GM11168 (cell line): Measurements from ENCODE around the gene NUAK2.

Source experiments
- in situ Hi-C: fragments of 300-500 bp; cut with MboI; formaldehyde crosslinking; loops from one replicate; pipeline ENCODE4 v1.12.0; 2022; ENCODE audit warnings: low sequenced_read_pairs; ENCODE audit not compliant: unreplicated experiment

The NUAK2 gene

DNA sequence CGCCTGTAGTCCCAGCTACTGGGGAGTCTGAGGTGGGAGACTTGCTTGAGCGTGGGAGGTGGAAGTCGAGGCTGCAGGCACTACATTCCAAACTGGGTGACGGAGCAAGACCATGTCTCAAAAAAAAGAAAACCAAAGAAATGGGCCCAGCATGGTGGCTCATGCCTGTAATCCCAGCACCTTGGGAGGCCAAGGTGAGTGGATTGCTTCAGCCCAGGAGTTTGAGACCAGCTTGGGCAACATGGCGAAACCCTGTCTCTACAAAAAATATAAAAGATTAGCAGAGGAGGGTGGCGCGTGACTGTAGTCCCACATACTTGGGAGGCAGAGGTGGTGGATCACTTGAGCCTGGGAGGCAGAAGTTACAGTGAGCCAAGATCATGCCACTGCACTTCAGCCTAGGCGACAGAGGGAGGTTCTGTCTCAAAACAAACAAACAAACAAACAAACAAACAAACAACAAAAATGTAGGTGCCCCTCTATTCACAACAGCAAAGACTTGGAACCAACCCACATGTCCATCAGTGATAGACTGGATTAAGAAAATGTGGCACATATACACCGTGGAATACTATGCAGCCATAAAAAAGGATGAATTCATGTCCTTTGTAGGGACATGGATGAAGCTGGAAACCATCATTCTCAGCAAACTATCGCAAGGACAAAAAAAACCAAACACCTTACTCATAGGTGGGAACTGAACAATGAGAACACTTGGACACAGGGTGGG, 40.7 kb downstream of the NUAK2 start:
- in situ Hi-C loops = loop anchor here (5.0 kb wide), 1 partner anchor 41 kb away; the partner anchor contains the start of gene NUAK2

DNA sequence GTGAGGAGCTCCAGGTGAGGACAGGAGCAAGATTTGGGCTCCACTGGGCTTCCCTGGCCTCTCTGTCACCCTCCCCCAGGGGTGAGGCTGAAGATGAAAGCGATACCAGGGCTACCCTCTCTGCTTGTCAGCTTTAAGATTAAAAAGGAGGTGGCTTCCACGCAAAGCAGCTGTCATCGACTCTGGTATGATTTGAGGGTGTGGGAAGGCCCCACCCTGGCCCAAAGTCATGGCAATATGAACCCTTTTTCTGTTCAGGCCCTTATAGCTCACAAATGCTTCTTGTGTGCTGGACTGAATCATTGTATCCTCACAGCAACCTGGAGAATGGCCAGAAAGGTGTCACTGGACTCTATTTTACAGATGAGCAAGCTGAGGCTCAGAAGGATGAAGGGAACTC, 41.6 kb downstream of the NUAK2 start:
- in situ Hi-C loops = loop anchor here (5.0 kb wide), 1 partner anchor 42 kb away; the partner anchor contains the start of gene NUAK2

DNA sequence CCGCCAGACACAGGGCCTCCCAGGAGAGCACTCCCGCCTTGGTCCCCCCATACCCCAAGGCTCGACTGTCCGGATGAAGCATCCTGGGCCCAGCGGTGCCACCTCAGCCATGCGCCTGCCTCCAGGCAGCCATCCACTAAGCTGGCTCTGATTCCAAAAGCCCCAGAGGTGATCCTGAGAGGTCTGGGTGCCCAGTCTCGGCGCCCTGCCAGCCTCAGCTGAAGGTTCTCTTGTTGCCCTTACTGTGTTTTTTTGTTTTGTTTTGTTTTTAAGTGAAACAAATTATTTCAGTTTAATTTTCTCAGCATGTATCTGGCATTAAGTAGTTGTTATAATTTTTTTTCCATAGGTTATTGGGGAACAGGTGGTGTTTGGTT, 44.9 kb downstream of the NUAK2 start:
- in situ Hi-C loops = no loop called here

DNA sequence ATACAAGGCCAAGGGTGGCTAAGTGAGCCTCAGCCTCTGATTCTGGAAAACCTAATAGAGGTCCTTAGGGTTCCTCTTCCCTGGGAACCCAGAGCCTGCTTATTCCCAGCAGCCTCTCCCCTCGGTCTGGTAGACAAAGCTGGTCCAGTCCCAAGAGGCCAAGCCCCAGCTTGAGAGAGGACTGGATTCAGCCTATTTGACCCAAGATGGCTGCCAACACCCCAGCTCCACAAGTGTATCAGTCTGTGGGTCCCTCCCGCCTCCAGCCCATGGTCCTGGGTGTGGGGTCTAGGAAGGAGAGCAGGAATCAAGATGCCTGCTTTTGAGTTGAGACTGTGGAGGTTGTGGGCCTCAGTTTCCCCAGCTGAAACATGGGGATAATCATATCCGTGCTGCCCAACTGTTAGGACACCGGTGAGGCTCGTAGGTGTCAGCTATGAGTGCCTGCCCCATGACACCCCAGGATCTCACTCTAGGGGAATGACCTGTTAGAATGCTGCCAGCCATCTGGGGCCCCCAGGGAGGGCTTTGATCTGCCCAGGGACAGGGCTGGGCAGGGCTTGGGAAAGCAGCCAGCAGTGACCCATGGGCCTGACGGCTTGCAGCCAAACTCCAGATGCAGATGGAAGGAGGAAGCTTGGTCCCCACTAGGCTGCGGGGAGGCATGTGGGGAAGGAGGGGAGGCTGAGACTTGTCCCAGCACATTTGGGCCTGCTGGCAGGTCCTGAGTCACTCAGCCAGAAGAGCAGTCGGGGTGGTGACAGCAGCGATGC, 45.4 kb downstream of the NUAK2 start:
- in situ Hi-C loops = no loop called here

DNA sequence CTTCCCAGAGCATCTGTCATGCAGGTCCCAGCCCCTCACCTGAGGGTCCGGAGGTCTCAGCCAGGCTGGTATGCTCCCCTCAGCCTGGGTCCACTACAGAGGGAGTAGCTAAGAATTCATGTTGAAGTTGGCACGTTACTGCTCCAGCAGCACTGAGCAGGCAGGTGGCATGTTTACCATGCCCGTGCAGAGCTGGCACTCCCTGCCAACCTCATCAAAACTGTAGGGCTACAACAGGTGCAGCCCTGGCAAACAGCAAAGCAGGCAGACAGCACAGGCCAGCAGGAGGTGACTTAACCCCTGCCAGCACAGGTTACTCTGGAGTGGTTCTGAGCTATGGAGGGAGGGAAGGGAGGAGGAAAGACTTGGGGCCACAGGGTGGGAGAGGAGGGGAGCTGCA, 46.4 kb downstream of the NUAK2 start:
- in situ Hi-C loops = no loop called here

DNA sequence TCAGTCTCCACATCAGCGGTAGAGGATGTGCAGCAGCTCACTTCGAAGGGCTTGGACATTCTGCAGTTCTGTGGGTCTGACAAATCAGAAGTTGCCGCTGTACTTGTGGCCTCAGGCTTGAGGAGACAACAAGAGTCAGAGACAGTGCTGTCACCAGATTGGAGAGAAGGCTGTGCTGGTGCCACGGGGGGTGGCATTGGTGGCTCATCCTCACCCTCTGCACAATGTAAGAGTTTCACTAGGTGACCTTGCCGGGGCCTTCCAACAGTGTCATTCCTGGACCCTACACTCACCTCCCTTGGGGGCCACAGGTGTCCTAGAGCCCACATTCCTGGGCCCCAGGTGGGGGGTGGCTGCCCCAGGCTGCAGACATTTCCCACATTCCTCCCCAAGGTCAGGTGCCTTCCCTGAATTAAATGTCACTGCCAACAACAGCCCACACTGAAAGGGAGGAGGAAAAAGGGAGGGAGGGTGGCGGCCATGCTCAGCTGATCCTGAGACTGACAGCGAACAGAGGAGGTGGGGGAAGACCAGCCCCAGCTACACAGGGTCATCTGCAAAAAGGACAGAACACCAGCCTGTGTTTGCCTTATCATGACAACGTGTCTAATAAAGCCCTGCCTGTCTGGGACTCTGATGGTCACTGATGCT, 47.4 kb downstream of the NUAK2 start:
- in situ Hi-C loops = no loop called here

DNA sequence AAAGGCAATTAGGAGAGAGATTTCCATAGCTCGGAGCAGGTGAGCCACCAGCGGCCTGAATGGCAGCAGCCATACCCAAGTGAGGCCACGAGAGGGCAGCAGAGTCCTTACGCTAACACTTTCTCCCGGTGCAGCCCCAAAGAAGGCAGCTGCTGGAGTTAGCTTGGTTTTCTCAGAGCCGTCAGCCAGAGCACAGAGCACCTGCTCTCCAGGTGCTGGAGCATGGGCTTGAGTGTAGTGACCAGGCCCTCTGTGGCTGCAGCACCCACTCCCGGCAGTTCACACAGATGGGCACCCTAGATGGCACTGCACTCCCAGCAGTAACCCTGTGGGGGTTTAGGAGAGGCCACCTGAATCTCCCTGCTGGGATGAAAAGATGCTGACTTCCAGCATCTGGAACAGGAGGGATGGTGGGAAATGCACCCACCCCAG, 48.0 kb downstream of the NUAK2 start:
- in situ Hi-C loops = no loop called here

DNA sequence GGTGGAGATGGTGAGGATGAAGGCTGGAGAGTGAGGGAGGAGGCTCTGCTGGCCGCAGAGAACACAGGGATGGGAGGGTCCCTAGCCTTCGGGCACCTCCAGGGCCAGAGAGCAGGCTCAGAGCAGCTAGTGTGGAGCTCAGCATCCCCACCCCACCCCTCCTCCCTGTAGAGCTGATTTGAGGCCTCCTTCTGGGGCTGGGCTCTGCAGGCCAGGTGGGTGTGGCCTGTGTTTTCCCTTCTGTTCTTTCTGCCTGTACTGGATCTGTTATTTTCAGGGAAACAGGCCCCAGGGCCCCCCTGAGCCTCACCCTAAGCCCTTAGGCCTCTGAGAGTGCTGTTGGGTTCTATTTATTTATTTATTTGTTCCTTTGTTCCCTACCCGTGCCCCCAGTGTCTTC, 49.0 kb downstream of the NUAK2 start:
- in situ Hi-C loops = no loop called here

DNA sequence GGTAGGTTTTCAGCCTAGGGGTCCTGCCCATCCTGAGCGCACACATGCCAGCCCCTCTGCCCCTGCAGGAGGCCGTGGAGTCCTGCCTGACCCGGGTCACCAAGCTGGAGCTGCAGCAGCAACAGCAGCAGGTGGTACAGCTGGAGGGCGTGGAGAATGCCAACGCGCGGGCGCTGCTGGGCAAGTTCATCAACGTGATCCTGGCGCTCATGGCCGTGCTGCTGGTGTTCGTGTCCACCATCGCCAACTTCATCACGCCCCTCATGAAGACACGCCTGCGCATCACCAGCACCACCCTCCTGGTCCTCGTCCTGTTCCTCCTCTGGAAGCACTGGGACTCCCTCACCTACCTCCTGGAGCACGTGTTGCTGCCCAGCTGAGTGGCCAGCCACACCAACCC, 49.8 kb downstream of the NUAK2 start:
- in situ Hi-C loops = no loop called here

DNA sequence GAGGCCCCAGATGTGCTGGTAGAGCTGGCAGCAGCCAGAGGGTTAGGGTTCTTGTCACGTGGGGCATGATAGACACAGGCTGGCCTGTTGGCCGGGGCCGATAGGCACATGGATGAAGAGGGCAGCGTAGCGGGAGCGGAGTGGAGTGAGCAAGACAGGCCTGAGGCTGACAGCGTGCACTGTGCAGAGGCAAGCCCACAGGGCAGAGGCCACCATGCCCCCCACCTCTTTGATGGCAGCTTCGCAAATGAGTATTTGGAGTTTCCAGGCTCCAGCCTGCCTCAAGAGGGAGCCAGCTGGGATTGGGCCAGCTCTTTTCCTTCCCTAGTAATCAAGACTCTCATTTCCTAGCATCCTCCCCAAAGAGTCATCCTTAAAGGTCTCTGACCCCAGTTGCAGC, 50.3 kb downstream of the NUAK2 start:
- in situ Hi-C loops = no loop called here

DNA sequence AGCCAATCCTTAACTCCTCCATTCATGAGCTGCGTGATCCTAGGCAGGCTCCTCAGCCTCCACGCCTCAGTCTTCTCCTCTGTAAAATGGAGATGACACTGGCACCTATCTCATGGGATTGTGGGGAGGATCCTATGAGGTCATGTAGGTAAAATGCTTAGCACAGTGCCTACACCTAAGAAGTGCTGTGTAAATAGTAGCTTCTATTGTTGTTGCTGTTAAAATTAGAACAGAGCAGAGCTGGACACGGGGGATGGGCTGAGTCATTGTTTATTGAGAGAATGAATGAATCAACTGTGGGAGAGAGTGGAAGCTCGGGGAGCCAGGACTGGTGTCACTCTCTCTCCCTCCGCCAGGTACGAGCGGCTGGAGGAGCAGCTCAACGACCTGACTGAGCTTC, 50.8 kb downstream of the NUAK2 start:
- in situ Hi-C loops = no loop called here

DNA sequence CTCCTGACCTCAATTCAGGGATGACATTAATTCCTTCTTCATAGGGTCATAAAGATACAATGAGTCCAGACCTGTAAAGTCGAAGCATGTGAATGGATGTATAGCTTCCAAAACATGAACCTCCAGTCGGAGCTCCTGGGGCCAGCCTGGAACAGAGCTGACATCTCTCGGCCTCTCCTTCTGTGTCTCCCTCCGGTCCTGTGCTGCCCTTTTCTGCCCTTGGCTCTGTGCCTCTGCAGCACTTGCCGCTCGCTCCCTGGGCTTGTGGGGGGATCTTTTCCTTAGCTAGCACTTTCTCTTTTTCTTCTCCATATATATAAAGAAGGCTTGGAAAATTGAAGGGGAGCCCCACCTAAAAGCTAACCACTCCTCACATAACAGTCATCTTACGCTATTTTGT, 51.3 kb downstream of the NUAK2 start:
- in situ Hi-C loops = no loop called here

DNA sequence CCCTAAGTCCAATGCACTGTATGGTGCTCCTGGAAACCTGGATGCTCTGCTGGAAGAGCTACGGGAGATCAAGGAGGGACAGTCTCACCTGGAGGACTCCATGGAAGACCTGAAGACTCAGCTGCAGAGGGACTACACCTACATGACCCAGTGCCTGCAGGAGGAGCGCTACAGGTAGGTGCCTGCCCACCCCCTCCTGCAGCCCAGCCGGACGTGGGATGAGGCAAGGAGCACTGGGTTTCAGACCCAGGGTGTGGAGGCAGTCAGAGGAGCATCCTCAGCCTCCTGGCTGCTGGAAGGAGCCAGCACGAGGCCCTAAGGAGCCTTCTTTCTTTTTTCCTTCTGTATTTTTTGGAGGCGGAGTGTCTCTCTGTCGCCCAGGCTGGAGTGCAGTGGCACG, 51.8 kb downstream of the NUAK2 start:
- in situ Hi-C loops = no loop called here

DNA sequence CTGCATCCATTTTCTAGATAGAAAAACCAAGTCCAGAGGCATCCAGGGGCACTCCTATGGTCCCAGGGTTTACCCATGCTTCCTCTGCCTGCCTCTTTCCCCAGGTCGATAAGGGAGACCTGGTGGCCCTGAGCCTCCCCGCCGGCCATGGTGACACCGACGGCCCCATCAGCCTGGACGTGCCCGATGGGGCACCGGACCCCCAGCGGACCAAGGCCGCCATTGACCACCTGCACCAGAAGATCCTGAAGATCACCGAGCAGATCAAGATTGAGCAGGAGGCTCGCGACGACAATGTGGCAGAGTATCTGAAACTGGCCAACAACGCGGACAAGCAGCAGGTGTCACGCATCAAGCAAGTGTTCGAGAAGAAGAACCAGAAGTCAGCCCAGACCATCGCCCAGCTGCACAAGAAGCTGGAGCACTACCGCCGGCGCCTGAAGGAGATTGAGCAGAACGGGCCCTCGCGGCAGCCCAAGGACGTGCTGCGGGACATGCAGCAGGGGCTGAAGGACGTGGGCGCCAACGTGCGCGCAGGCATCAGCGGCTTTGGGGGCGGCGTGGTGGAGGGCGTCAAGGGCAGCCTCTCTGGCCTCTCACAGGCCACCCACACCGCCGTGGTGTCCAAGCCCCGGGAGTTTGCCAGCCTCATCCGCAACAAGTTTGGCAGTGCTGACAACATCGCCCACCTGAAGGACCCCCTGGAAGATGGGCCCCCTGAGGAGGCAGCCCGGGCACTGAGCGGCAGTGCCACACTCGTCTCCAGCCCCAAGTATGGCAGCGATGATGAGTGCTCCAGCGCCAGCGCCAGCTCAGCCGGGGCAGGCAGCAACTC, 52.5 kb downstream of the NUAK2 start:
- in situ Hi-C loops = no loop called here

DNA sequence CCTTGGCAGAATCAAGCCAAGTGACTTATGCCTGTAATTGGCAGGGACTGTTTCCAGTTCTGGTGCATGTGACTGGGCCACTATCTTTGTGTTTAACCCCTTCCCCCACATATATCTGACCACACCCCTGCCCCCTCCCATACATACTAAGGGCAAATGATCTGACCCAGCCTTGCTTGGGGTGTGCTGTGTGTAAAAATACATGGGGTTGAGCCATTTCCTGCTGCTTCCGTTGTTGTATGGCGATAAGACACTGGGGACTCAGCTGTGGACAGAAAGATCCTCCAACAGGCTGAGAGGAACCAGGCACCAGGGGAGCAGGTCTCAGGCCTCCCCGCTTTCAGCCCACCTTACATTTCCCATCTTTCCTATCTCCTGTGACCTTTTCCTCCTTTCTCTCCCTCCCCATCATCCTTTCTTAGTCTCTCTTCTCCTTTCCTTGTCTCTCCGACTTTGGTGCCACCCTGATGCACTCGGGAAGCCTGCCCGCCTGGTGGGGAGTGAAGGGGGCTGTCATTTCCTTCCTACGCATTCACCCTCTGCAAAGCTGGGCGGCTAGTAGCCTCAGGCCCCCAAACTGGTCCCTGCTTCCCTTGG, 54.1 kb downstream of the NUAK2 start:
- in situ Hi-C loops = no loop called here

DNA sequence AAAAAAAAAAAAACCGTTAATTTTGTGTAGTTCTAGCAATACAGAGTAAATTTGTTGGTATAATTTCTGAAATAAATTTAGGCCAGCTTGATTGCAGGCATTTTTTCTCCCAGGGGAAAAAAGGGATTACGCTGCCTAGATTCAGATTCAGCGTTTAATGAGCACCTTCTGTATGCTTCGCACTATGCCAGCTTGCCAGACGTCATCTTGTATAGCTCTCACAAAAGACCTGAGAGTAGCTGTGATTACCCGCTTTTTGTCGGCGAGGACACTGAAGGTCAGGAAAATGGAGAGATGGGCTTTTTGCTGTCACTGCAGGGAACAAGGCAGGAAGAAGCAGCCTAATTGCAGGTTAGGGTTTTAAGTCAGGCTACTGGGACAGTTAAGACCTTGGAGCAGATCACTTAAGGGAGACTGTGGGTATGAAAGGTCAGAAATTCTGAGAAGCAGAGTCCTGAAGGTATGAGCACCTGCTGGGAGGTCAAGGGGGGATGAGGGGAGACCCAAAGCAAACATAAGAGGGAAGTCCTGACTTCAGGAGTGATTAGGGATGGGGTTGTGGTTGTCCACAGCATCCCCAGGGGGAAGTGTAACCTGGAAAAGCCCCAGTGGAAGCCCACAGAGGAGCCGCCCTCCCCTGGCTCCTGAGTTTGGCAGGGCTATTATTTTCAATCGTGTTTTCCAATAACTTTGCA, 54.8 kb downstream of the NUAK2 start:
- in situ Hi-C loops = no loop called here

DNA sequence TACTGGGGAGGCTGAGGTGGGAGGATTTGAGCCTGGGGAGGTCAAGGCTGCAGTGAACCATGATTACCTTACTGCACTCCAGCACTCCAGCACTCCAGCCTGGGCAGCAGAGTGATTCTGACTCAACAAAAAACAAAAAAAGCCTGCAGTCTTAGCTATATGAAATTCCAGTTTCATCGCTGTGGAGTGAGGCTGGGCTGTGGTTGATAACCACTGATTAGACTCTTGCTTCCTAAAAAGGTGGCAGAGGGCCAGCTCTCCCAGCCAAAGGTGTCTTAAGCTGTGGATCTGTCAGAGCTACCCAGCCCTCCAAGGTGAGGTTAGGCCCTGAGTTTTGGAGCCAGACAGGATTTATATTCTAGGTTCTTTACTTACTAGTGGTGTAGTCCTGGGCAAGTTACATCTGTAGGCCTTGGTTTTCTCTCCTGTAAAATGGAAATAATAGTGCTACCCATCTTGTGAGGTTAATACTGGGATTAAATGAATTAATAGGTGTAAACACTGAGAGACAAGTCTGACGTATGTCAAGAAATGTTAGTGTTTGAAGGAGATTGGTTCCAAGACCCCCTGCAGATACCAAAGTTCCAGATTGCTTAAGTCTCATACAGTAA, 57.9 kb downstream of the NUAK2 start:
- in situ Hi-C loops = no loop called here

DNA sequence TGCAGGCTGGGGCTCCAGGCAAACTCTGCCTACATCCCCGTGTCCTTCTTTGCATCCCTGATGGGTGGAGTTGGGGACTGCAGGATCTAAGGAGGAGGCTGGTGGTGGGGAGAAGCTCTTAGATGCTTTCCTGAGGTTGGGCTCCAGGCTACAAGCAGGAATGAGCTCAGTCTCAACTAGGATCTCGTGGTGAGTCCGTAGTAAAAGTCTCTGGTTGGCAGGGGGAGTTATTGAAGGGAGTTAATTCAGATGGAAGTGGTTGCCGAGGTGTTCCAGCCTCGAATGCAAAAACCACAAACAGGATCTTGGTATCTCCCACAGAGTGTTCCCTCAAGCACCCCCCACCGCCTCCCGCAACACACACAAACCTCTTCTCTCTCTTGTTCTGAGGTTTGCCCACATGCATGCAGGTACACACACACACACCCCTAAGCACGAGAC, 58.8 kb downstream of the NUAK2 start:
- in situ Hi-C loops = no loop called here
